ENCODE results near the gene SNX1.

DNA sequence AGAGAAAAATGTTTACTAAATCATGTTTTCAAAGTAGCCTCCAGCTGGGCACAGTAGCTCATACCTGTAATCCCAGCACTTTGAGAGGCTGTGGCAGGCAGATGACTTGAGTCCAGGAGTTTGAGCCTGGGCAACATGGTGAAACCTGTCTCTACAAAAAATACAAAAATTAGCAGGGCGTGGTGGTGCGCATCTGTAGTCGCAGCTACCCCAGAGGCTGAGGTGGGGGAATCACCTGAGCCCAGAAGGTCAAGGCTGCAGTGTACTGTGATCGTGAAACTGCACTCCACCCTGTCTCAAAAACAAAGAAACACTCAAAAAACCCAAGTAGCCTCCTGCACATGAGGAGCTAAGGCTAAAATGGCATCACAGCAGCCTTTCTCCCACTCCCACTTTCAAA is 68.7 kb downstream of the SNX1 start:
- TF ChIP-seq, protein P1, sequence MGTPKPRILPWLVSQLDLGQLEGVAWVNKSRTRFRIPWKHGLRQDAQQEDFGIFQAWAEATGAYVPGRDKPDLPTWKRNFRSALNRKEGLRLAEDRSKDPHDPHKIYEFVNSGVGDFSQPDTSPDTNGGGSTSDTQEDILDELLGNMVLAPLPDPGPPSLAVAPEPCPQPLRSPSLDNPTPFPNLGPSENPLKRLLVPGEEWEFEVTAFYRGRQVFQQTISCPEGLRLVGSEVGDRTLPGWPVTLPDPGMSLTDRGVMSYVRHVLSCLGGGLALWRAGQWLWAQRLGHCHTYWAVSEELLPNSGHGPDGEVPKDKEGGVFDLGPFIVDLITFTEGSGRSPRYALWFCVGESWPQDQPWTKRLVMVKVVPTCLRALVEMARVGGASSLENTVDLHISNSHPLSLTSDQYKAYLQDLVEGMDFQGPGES (IDR thresholded peaks at IDR 0.05) = no peak
- TF ChIP-seq CEBPZ (IDR thresholded peaks at IDR 0.05; ENCODE audit: low read depth, low read length) = no peak
- no peak for TF ChIP-seq RUNX3 (IDR thresholded peaks at IDR 0.05; ENCODE audit: low read length)

All from GM12878 (cell line).